ENCODE results near the gene PITPNC1. TPM values are rescaled to one million over a fixed set of nuclear protein-coding genes. Genes with fewer than 3 reads are reported as not detected.

Gene PITPNC1
- total RNA-seq, 2 donors from 2014 or later = 10.8 to 20.4 TPM

DNA sequence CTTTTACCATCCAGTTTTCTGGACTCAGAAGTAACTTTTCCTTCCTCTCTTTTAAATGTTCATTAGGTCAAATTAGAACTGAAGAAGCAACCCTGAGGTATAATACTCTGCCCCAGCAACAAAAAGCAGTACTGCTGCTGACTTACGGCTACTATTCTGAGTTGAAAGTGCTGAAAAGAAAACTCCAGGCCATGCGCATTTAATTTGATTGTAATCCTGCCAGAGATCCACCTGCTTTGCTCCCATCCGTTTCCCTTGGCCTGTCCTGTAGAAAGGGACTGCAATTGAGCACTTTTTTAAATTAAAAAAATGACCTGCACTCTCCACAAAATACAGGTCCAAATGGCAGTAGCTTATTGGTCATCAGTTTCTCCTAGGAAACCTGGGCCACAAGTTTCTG, 61.6 kb downstream of the PITPNC1 start:
- intact Hi-C loops (cut with DNase I) = no loop called here
- Histone ChIP-seq H3K36me3 (no peaks in the 10 kb centered on the region), H3K27ac (no peak overlapping the region), H3K27me3 (no peaks in the 10 kb centered on the region), H3K4me1 (no peaks in the 10 kb centered on the region), H3K9ac (ENCODE audit: low read depth in 2 of 2, low read length in 2 of 2) (no peak overlapping the region), H3K9me3 (no peaks in the 10 kb centered on the region), H3K4me3 (no peak overlapping the region)
- no peak for DNase-seq
- TF ChIP-seq, protein P1, sequence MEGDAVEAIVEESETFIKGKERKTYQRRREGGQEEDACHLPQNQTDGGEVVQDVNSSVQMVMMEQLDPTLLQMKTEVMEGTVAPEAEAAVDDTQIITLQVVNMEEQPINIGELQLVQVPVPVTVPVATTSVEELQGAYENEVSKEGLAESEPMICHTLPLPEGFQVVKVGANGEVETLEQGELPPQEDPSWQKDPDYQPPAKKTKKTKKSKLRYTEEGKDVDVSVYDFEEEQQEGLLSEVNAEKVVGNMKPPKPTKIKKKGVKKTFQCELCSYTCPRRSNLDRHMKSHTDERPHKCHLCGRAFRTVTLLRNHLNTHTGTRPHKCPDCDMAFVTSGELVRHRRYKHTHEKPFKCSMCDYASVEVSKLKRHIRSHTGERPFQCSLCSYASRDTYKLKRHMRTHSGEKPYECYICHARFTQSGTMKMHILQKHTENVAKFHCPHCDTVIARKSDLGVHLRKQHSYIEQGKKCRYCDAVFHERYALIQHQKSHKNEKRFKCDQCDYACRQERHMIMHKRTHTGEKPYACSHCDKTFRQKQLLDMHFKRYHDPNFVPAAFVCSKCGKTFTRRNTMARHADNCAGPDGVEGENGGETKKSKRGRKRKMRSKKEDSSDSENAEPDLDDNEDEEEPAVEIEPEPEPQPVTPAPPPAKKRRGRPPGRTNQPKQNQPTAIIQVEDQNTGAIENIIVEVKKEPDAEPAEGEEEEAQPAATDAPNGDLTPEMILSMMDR (IDR thresholded peaks at IDR 0.05) = no peak

DNA sequence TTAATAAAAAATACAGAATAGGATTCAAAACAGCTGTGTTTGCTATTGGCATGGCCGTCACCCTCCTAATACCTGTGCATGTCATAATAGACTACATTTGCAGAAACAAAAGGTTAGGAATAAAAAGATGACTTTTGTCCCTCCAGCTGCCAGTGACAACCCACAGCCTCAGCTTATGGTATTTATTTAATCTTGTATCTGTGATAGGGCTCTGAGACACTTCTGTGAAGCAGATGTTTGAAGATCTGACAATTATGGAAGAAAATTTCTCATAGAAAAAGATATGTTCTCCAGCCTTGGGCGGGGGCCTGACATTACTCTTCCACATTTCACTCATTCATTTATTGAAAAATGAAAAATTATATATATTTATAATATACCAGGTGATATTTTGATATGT, 62.2 kb downstream of the PITPNC1 start:
- no peak overlapping the region for H3K27ac ChIP-seq
- TF ChIP-seq, protein P1 (IDR thresholded peaks at IDR 0.05) = no peak

DNA sequence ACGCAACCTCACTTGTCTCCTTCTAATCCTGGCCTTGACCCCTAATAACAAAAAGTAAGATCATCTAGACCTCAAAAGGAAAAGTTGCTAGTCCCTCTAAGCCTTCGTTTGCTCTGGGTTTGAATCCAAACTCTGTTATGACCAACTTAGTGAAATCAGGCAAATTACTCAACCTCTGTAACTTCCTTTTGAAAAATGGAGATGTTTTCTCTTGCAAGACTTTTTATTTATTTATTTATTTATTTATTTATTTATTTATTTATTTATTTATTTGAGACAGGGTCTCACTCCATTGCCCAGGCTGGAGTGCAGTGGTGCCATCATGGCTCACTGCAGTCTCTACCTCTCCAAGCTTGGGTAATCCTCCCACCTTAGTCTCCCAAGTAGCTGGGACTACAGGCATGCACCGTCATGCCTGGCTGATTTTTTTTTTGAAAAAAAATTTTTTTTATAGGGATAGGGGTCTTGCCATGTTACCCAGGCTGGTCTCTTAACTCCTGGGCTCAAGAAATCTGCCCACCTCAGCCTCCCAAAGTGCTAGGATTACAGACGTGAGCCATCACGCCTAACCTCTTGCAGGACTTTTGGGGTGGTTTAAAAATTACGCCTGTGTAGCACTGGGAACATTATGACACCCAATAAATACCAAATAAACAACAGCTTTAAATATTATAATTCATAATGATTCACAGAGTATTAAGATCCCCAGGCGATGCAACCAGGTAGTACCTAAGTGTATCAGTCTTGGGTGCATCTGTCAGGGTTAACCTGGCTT, 63.4 kb downstream of the PITPNC1 start:
- H3K36me3 ChIP-seq = no peaks in the 10 kb centered on the region
- intact Hi-C loops (cut with DNase I) = no loop called here
- TF ChIP-seq, protein P1 (IDR thresholded peaks at IDR 0.05) = no peak

More for the DNA sequence above, 62.2 kb downstream of the PITPNC1 start:
- Histone ChIP-seq H3K9me3 (no peaks in the 10 kb centered on the region), H3K9ac (ENCODE audit: low read depth in 2 of 2, low read length in 2 of 2) (no peak overlapping the region), H3K4me3 (no peak overlapping the region), H3K36me3 (no peaks in the 10 kb centered on the region), H3K4me1 (no peaks in the 10 kb centered on the region), H3K27me3 (no peaks in the 10 kb centered on the region)
- intact Hi-C loops (cut with DNase I) = no loop called here
- no peak for DNase-seq

DNA sequence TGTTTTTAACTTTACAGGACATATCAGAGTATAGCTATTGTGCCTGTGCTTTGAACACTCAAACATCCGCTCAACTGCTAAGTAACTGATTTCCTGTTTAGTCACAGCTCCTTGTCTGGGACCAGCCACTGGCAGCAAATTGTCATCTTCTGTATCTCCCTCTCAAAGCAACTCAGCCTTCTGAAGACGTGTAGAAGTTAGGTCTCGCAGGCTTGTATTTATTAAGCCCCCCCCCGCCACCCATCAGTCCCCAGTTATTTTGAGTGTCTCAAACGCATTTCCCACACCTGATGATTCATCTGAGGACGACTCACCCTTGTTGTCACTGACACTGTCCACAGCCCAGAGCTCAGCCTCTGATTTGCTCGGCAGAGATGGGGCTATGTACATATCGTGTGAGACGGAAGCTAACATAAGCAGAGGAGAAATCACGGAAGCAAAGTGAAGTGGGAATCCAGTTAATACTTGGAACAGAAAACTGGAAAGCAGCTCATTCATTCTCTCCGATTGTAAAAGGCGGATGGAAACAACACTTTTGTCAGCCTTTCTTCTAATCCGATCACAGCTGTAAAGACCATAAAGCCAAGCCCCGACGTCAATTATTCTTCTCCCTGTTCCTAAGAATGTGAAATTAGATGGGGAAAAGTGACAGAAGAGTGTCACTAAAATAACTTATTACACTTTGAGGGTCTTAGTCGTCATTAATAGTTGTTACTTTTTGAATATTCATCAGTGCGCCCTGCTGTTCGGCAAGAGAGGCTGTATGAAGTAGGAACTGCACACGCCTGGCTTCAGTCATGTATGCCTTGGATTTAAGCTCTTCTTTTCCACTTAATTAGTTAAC, 64.2 kb downstream of the PITPNC1 start:
- TF ChIP-seq, protein P1 (IDR thresholded peaks at IDR 0.05) = no peak
- Histone ChIP-seq H3K4me3 (peak overlapping the region; percentile 7), H3K36me3 (no peaks in the 10 kb centered on the region), H3K9me3 (no peaks in the 10 kb centered on the region), H3K27ac (peak overlapping the region; percentile 55), H3K9ac (ENCODE audit: low read depth in 2 of 2, low read length in 2 of 2) (peak overlapping the region in 1 of 2 donors; percentile 55), H3K27me3 (no peaks in the 10 kb centered on the region), H3K4me1 (no peaks in the 10 kb centered on the region)
- DNase-seq = peak; percentile 34
- intact Hi-C loops (cut with DNase I) = no loop called here

More for the DNA sequence above, 63.4 kb downstream of the PITPNC1 start:
- Histone ChIP-seq H3K4me3 (no peak overlapping the region), H3K9me3 (no peaks in the 10 kb centered on the region), H3K27ac (peak overlapping the region; percentile 55), H3K4me1 (no peaks in the 10 kb centered on the region), H3K9ac (ENCODE audit: low read depth in 2 of 2, low read length in 2 of 2) (no peak overlapping the region), H3K27me3 (no peaks in the 10 kb centered on the region)
- no peak for DNase-seq

DNA sequence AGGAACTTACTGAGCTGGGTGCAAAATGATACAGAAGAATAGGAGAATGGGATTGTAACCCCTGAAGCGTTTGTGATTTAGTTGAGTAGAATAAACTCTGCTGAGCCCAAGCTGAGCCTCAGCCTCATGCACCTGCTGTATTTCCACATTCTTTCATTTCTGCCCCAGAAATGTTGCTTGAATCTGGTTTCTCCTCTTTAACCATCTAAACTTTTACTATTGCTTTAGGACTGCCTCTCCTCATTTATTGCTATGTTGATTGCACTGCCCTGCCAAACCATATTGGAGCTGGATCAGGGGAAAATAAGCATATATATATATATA, 64.8 kb downstream of the PITPNC1 start:
- DNase-seq = no peak
- H3K27me3 ChIP-seq = no peaks in the 10 kb centered on the region
- TF ChIP-seq, protein P1 (IDR thresholded peaks at IDR 0.05) = no peak
- no peaks in the 10 kb centered on the region for H3K9me3 ChIP-seq
- H3K27ac ChIP-seq = peak overlapping the region; percentile 55
- no peaks in the 10 kb centered on the region for H3K4me1 ChIP-seq
- intact Hi-C loops (cut with DNase I) = no loop called here
- no peaks in the 10 kb centered on the region for H3K36me3 ChIP-seq
- peak overlapping the region in 1 of 2 donors; percentile 55 for H3K9ac ChIP-seq (ENCODE audit: low read depth in 2 of 2, low read length in 2 of 2)
- H3K4me3 ChIP-seq = peak overlapping the region; percentile 7

All from colonic mucosa (tissue), 4 donors.